NT2/D1 (cell line): Measurements from ENCODE around the gene PLCL1.

Experiments used
- SUZ12 ChIP-seq: IDR thresholded peaks from 2 replicates; pipeline ENCODE4 v1.6.1; 2011; ENCODE audit not compliant: insufficient read length, insufficient read depth; ENCODE audit errors: extremely low read depth
- YY1 ChIP-seq: IDR thresholded peaks from 2 replicates; pipeline ENCODE4 v1.6.1; 2011; ENCODE audit not compliant: insufficient read length, insufficient read depth
- ZNF274 ChIP-seq: IDR thresholded peaks from 2 replicates; pipeline ENCODE4 v1.6.1; 2011; ENCODE audit warnings: mild to moderate bottlenecking, low read depth, low read length

DNA sequence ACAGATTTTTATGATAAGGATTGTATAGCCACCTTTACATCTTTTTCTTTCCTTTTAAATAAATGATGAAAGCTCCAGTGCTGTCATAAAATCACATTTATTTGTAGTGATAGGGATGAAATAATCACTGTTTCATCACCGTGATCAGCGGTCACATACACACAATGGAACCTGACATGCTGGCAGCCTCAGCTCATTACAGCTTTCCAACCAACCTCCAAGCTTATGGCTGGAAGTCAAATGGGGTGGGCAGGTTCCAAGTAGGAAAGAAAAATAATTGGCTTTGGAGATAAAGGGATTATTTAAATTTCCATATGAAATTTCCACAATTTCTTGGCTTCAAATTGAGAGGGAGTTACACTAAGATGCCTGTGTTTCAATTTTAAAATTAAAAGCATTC is 251.3 kb downstream of the PLCL1 start:
- TF ChIP-seq SUZ12: no peak
- no peak for TF ChIP-seq ZNF274
- no peak for TF ChIP-seq YY1
